GM12864 (cell line): ENCODE data around the gene GPR12.
"Not testable (repeated sequence)": the region's sequence is repeated elsewhere in the genome, so short reads cannot be mapped to it uniquely, and the experiment has no call there.

Experiments
- DNase-seq: peaks from one replicate; pipeline ENCODE4 v3.0.0-alpha.2; 2011; ENCODE audit warnings: low read depth
- H3K4me3 ChIP-seq: 2 replicates; pipeline ENCODE4 v1.5.1; 2011; ENCODE audit warnings: mild to moderate bottlenecking, low read depth, low read length, control low read depth
- TF ChIP-seq, protein P1 (sequence below): IDR thresholded peaks from 2 replicates; pipeline ENCODE4 v1.5.1; 2011; ENCODE audit warnings: low read depth, mild to moderate bottlenecking, moderate library complexity, low read length, control low read depth, inconsistent platforms; ENCODE audit errors: missing control alignments

GPR12 gene

DNA sequence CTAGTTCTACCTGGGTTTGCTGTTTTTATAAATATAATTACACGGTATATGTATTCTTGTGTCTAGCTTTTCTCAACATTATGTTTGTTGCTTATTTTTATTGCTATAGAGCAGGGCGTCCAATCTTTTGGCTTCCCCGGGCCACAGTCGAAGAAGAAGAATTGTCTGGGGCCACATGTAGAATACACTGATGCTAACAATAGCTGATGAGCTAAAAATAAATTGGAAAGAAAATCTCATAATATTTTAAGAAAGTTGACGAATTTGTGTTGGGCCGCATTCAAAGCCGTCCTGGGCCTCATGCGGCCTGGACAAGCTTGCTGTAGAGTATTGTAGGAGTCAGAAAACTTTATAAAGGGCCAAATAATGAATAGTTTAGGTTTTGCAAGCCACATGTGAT is 33.9 kb downstream of the GPR12 start:
- TF ChIP-seq, protein P1, sequence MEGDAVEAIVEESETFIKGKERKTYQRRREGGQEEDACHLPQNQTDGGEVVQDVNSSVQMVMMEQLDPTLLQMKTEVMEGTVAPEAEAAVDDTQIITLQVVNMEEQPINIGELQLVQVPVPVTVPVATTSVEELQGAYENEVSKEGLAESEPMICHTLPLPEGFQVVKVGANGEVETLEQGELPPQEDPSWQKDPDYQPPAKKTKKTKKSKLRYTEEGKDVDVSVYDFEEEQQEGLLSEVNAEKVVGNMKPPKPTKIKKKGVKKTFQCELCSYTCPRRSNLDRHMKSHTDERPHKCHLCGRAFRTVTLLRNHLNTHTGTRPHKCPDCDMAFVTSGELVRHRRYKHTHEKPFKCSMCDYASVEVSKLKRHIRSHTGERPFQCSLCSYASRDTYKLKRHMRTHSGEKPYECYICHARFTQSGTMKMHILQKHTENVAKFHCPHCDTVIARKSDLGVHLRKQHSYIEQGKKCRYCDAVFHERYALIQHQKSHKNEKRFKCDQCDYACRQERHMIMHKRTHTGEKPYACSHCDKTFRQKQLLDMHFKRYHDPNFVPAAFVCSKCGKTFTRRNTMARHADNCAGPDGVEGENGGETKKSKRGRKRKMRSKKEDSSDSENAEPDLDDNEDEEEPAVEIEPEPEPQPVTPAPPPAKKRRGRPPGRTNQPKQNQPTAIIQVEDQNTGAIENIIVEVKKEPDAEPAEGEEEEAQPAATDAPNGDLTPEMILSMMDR, result no peak
- H3K4me3 ChIP-seq, result no peak overlapping the region
- DNase-seq, result no peak

DNA sequence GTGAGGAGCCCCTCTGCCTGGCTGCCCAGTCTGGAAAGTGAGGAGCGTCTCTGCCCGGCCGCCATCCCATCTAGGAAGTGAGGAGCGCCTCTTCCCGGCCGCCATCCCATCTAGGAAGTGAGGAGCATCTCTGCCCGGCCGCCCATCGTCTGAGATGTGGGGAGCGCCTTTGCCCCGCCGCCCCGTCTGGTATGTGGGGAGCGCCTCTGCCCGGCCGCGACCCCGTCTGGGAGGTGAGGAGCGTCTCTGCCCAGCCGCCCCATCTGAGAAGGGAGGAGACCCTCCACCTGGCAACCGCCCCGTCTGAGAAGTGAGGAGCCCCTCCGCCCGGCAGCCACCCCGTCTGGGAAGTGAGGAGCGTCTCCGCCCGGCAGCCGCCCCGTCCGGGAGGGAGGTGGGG is 37.0 kb downstream of the GPR12 start:
- H3K4me3 ChIP-seq, result not testable (repeated sequence)

DNA sequence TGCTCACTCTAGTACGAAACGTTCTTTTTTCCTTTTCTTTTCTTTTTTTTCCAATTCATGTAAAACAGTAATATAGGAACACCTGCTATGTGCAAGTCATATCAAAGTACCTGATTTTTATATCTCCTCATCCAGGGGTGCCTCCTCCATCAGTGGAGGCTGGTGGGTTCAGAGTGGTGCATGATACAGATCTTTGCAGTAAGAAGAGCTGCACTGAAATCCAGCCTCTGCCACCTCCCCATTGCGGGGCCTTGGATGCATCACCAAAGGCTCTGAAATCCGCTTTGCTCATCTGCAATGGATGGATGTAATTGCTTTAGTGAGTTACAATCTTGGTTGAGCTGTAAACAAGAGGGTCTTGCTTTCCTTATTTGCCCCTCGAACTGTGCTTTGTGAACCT is 38.3 kb downstream of the GPR12 start:
- DNase-seq, result no peak
- no peak overlapping the region for H3K4me3 ChIP-seq
- TF ChIP-seq, protein P1, result no peak

More for the DNA sequence above, 37.0 kb downstream of the GPR12 start:
- not testable (repeated sequence) for DNase-seq

DNA sequence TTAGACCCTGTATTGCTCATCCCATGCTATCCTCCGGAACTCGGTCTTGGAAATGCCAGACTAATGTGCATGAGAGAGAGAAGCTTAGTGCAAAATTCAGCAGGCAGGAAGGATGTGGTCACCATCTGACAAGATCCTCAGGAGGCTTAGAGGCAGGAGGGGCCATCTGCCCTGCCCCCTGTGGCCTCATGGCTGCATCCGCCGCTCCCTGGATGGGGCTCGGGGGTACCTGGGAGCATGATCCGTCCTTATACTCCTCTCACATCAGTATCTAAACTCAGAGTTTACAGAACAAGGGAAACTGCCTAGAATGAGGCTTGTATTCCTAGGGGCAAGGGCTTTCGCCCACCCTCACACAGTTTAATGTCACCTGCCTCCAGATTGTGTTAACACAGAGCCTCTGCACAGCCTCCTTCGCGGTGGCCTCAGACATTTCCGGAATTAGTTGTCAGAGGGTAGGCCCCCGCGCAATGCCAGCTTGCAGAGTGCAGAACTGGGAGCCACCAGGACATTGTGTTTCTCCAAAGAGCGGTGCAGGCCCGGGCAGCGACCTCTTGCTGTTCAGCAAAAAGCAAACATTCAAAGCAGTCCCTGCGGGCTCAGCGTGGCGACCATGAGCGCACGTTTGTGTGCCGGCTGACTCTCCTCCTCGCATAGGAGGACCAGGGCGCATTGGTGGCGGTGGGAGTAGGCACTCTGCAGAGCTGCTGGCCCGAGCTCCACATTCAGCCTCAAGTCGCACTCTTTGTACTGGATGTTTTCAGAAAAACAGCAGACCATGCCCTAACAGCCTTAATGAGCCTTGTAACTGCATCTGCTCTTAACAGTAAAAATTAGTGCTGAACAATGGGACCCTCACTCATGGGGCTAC is 39.1 kb downstream of the GPR12 start:
- TF ChIP-seq, protein P1, result no peak
- DNase-seq, result peak; percentile 13
- H3K4me3 ChIP-seq, result no peak overlapping the region; the same call in 1 of the 2 replicates

DNA sequence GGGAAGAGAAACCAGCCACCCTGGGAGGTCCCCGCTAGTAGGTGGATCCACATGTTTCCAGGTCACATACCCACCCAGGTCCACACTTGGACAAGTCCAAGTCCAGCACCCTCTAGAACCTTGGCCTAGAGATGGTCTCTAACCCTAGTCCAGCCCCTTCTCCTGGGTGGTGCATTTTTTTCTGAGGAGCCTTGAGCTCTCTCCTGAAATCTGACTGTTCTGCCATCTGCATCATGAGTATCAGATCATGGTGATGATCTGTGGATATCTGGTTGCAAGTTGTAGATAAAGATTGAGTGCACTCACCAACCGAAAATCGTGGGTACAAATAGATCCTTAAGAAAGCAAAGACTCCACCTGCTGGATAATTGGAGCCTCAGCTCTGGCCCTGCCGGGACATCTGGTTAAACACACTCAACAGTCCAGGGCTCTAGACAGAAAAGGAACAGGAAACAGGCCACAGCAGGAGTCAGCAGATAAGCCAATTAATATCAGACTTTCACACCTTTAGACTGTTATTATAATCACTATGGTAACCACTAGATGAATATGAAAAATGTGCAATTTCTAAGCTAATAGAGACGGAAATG is 41.1 kb downstream of the GPR12 start:
- H3K4me3 ChIP-seq, result no peak overlapping the region
- TF ChIP-seq, protein P1, result no peak
- DNase-seq, result no peak

DNA sequence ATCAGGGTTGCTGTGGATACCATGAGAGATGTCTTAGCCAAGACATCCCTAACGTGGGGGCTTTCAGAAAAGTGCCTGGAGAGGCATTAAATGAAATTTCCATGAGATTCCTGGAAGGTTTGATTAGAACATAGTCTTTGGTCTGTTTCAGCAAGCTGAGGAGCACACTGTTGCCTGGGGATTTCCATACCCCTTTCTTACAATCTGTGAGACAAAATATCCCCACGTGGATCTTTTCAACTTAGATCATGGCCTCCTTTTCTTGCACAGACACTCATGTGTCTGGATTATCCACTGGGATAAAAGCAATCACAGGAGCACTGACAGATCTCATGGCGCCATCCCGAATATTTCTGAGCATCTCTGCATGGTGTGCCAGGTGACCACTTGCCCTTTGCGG is 41.7 kb downstream of the GPR12 start:
- DNase-seq, result no peak
- TF ChIP-seq, protein P1, result no peak
- no peak overlapping the region for H3K4me3 ChIP-seq

DNA sequence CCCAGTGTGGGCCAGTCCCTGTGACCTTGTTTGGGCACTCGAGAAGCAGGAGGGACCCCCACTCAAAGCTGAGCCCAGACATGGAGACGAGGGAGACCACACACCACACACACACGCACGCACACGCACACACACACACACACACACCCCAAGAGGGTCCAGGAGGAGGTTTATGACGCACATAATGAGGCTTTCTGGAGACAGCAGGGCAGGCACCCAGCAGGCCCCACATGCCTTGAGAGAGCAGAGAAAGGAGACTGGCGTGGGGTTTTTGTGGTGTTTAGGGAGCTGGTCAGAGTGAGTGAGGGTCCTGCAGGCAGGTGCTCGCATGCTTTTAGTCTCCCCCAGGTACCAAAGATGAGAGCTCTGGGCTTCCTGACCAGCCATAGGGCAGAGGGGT is 42.4 kb downstream of the GPR12 start:
- no peak for DNase-seq
- no peak overlapping the region for H3K4me3 ChIP-seq
- TF ChIP-seq, protein P1, result no peak
